OCI-LY3 (cell line): ENCODE results near the gene NUP210L.

ENCODE experiments used
- CTCF ChIP-seq: fragments of 200-600, 300-600 bp; sonication (generic); IDR thresholded peaks from 2 replicates; pipeline ENCODE4 v1.5.1; 2014; ENCODE audit warnings: antibody characterized with exemption, low read length, low read depth
- EZH2phosphoT487 ChIP-seq: fragments of 200-600 bp; shearing (Covaris generic); IDR thresholded peaks from 2 replicates; pipeline ENCODE4 v1.6.1; 2018; ENCODE audit warnings: antibody characterized with exemption, mixed run types, low read depth

GRCh38 chr1:153956997-153957715 lies 197.7 kb downstream of the NUP210L start:
- TF ChIP-seq CTCF = no peak
- no peak for TF ChIP-seq EZH2phosphoT487
